CD4-positive, alpha-beta T cell treated with Interleukin-15 for 4 hours (primary cell): Measurements from ENCODE around the gene ZFTA.
A peak's percentile ranks its signal among the peaks of the same experiment; 100 is the strongest.
"Not testable (repeated sequence)": the region's sequence is repeated elsewhere in the genome, so short reads cannot be mapped to it uniquely, and the experiment has no call there.

Experiments used
- DNase-seq: peaks from one replicate; pipeline ENCODE4 v3.0.0-alpha.2; 2020; ENCODE audit warnings: low spot score

Gene ZFTA

GRCh38 chr11:63768237-63769041, at the start of gene ZFTA:
TSS of gene ZFTA (minus strand) at chr11:63768775. CDS start at chr11:63768622, 153 bp downstream.
- DNase-seq, result peak; percentile 48

GRCh38 chr11:63817758-63818498, 49.4 kb upstream of the ZFTA start:
- DNase-seq, result no peak

- no peak for DNase-seq
These were observed 48.2 kb upstream of the ZFTA start for GRCh38 chr11:63816732-63817131.

- DNase-seq, result no peak
These were observed 47.6 kb upstream of the ZFTA start for GRCh38 chr11:63816166-63816565.

- no peak for DNase-seq
These were observed 45.8 kb upstream of the ZFTA start for GRCh38 chr11:63814383-63814736.

- peak; percentile 19 for DNase-seq
These were observed 45.2 kb upstream of the ZFTA start for GRCh38 chr11:63813563-63814382.

- DNase-seq, result peak; percentile 68
These were observed 44.5 kb upstream of the ZFTA start, which contains the start of gene SPINDOC for GRCh38 chr11:63813035-63813562. TSS of gene SPINDOC (plus strand) at chr11:63813456. CDS start at chr11:63813687, 231 bp downstream.

- DNase-seq, result no peak
These were observed 42.9 kb upstream of the ZFTA start for GRCh38 chr11:63811522-63811921.

GRCh38 chr11:63810383-63810782, 41.8 kb upstream of the ZFTA start:
- not testable (repeated sequence) for DNase-seq

- DNase-seq, result no peak
These were observed 37.4 kb upstream of the ZFTA start for GRCh38 chr11:63805844-63806415.

GRCh38 chr11:63804259-63804658, 35.7 kb upstream of the ZFTA start:
- DNase-seq, result no peak

- DNase-seq, result no peak
These were observed 34.3 kb upstream of the ZFTA start for GRCh38 chr11:63802637-63803414.

GRCh38 chr11:63800921-63801320, 32.3 kb upstream of the ZFTA start:
- no peak for DNase-seq

GRCh38 chr11:63795066-63795465, 26.5 kb upstream of the ZFTA start:
- DNase-seq, result no peak

GRCh38 chr11:63793161-63793560, 24.6 kb upstream of the ZFTA start:
- DNase-seq, result no peak

GRCh38 chr11:63791495-63792167, 23.1 kb upstream of the ZFTA start:
- DNase-seq, result no peak

GRCh38 chr11:63785823-63786222, 17.2 kb upstream of the ZFTA start:
- DNase-seq, result no peak

- DNase-seq, result no peak
These were observed 15.5 kb upstream of the ZFTA start for GRCh38 chr11:63783925-63784592.

GRCh38 chr11:63782749-63783148, 14.2 kb upstream of the ZFTA start:
- no peak for DNase-seq

GRCh38 chr11:63779039-63779438, 10.5 kb upstream of the ZFTA start:
- no peak for DNase-seq
